Sigmoid colon (tissue), 4 donors: ENCODE data around the gene NEAT1.
"Not testable (repeated sequence)": the region's sequence is repeated elsewhere in the genome, so short reads cannot be mapped to it uniquely, and the experiment has no call there.

ENCODE experiments used
- EP300 ChIP-seq, 4 donors: sonication (generic); formaldehyde crosslinking; IDR thresholded peaks; one replicate each; pipeline ENCODE4 v1.6.1; 2017; ENCODE audit warnings: antibody characterized with exemption in 4 of 4
- POLR2A ChIP-seq, 2 donors: fragments of 450-650 bp; IDR thresholded peaks; one replicate each; pipeline ENCODE4 v1.6.1; 2016; ENCODE audit warnings: antibody characterized with exemption in 2 of 2, mild to moderate bottlenecking in 2 of 2, moderate library complexity in 2 of 2
- POLR2AphosphoS5 ChIP-seq, 4 donors: sonication (generic); formaldehyde crosslinking; IDR thresholded peaks; one replicate each; pipeline ENCODE4 v1.6.1; 2017; ENCODE audit warnings: antibody characterized with exemption in 4 of 4
- TF ChIP-seq, protein P1 (sequence below), 4 experiments: fragments of 450-650 bp in 3 of 4; fragments of 200-600 bp in 1 of 4; IDR thresholded peaks; one replicate each; pipeline ENCODE4 v1.5.1; 2016 to 2019; ENCODE audit warnings: antibody characterized with exemption in 4 of 4, mild to moderate bottlenecking in 3 of 4, moderate library complexity in 2 of 4

DNA sequence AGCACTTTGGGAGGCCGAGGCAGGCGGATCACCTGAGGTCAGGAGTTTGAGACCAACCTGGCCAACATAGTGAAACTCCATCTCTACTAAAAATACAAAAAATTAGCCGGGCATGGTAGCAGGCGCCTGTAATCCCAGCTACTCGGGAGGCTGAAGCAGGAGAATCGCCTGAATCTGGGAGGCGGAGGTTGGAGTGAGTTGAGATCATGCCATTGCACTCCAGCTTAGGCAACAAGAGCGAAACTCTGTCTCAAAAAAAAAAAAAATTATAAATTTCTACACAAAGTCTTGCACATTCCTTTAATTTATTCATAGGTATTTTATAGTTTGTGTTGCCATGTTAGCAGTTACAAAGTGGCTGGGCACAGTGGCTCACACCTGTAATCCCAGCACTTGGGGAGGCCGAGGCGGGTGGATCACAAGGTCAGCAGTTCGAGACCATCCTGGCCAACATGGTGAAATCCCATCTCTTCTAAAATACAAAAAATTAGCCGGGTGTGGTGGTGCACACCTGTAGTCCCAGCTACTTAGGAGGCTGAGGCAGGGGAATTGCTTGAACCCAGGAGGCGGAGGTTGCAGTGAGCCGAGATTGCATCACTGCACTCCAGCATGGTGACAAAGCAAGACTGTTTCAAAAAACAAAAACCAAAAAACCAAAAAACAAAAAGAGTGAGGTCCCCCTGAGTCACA is 50.1 kb downstream of the NEAT1 start:
- TF ChIP-seq, protein P1, sequence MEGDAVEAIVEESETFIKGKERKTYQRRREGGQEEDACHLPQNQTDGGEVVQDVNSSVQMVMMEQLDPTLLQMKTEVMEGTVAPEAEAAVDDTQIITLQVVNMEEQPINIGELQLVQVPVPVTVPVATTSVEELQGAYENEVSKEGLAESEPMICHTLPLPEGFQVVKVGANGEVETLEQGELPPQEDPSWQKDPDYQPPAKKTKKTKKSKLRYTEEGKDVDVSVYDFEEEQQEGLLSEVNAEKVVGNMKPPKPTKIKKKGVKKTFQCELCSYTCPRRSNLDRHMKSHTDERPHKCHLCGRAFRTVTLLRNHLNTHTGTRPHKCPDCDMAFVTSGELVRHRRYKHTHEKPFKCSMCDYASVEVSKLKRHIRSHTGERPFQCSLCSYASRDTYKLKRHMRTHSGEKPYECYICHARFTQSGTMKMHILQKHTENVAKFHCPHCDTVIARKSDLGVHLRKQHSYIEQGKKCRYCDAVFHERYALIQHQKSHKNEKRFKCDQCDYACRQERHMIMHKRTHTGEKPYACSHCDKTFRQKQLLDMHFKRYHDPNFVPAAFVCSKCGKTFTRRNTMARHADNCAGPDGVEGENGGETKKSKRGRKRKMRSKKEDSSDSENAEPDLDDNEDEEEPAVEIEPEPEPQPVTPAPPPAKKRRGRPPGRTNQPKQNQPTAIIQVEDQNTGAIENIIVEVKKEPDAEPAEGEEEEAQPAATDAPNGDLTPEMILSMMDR (IDR thresholded peaks at IDR 0.05): not testable (repeated sequence)
- TF ChIP-seq POLR2A, EP300, POLR2AphosphoS5 (IDR thresholded peaks at IDR 0.05): not testable (repeated sequence)
